Stimulated activated CD4-positive, alpha-beta T cell treated with anti-CD3 and anti-CD28 coated beads, Interleukin-2, amount 100 ng/mL, for 4 hours (primary cell): Measurements from ENCODE around the gene CACNA2D2.
A peak's percentile ranks its signal among the peaks of the same experiment; 100 is the strongest.
"Not testable (repeated sequence)": the region's sequence is repeated elsewhere in the genome, so short reads cannot be mapped to it uniquely, and the experiment has no call there.

ENCODE experiments used
- DNase-seq: peaks from one replicate; pipeline ENCODE4 v3.0.0-alpha.2; 2020; ENCODE audit warnings: low read depth

Gene CACNA2D2

GRCh38 chr3:50530001-50530970 lies 26.9 kb upstream of the CACNA2D2 start:
- no peak for DNase-seq

DNA sequence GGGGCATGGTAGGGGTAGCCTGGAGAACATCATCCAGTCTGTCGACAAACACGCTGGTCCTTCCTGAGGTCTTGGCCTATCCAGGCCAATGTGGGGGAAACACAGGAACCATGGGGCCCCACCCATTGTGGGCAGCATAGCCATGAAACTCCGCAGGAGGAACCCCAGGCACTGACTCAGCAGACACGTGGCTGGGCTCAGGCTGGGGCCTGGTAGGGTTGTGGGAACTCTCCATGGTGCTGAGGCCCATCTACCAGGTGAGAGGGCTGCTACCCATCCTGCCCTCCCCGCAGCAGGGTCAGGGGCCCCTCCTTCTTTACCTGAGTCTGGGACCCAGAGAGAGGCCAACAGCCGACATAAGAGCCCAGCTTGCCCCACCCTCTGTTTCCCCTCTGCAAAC lies 22.6 kb upstream of the CACNA2D2 start:
- DNase-seq, result peak; percentile 26

- no peak for DNase-seq
Measured at GRCh38 chr3:50525191-50525910, 21.9 kb upstream of the CACNA2D2 start.

DNA sequence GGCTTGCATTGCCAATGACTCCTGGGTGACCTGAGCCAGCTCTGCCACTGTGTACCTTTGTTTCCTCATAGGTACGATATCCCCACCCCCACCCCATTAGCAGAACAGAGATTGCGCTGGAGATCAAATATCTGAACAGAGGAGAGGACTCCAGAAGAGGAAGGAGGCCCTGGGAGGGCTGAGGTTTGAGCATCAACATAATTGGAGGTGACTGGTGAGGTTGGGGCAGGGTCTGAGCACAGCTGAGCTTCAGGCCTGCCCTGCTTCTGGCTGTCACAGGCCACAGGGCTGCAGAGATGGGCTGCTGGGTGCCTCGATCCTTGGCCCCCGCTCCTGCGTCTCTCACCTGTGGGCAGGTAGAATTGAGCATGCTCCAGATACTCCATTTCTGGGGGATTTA lies 21.3 kb upstream of the CACNA2D2 start:
- DNase-seq, result no peak

DNA sequence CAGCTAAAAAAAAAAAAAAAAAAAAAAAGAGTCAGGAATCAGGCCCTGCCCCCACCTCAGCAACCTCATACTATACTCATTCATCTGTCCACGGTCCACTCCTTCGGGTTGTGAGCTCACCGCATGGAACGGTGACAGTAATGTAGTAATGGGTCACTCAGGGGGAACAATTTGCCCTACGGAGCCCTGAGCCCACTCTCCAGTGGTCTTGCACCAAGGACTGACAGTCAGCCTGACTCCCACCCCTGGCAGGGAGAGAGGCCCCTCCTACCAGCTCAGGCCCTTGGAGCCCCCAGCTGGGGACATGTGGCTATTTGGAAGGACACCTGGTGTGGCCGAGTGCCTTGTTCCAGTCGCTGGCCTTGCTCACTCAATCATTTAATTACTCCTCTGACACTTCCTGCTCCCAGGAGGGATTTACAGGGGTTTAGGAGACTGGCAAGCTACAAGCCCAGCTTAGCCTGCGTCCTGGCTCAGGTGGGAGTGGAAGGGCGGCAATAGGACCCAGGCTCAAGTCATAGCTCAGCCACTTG lies 19.9 kb upstream of the CACNA2D2 start:
- no peak for DNase-seq

- DNase-seq, result no peak
Measured at GRCh38 chr3:50521572-50521971, 18.1 kb upstream of the CACNA2D2 start.

DNA sequence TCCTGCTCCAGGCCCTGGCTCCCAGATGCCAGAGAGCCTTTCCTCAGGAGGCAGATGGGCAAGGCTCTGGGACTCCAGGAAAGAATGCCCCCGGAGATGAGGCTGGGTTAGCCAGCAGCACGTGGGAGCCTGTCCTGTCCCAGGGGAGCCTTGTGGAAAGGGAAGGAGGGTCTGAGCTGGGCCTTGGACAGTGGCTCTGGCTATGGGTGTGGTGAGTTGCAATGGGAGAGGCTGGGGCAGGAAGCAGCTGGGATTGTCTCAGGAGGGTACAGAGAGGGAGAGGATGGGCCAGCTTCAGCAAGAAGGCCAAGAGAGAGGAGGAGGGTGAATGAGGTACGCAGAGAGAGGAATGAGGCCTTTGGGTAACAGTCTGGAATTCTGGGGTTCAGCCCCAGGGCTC lies 17.4 kb upstream of the CACNA2D2 start:
- no peak for DNase-seq

DNA sequence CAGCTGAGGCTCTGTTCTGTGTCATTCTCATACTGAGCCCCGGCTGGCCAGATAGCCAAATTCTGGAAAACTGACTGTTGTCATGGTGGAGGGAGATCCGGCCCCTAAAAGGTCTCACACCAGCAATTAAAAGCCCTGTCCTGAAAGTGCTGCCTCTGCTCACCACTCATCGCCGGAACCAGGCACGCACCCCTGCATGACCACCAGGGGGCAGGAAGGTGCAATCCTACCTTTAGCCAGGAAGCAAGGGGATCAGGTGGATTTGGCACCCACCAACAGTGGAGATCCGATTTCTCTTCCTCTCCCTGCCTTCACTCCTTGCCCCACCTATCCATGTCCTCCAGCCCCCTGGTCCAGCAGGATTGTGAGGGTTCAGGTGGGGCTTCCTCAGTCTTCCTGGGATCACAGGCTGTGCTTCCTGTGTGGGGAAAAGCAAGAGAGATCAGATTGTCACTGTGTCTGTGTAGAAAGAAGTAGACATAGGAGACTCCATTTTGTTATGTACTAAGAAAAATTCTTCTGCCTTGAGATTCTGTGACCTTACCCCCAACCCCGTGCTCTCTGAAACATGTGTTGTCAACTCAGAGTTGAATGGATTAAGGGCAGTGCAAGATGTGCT lies 16.1 kb upstream of the CACNA2D2 start:
- peak; percentile 47 for DNase-seq

- no peak for DNase-seq
Measured at GRCh38 chr3:50518436-50518835, 15.0 kb upstream of the CACNA2D2 start.

- no peak for DNase-seq
Measured at GRCh38 chr3:50517721-50518206, 14.3 kb upstream of the CACNA2D2 start.

DNA sequence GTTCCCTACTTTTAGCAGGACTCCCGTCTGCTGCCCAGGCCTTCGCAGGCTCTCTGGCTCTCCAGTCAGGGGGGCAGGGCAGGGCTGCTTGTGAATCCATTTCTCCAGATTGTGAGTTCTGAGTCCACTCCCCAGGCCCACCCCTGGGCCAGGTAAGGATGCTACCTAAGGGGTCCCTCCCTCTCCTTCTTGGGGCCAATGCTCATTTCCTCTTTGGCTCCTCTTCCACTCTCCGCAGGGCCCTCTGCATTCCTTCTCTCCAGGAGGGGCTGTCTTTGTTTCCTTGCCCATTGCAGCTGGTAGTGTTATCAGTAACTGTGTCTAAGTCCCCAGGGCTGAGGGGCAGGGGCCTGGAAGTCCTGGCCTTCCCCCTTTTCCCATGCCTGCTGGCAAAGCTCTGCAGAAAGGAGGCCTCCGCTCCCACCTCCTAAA lies 13.0 kb upstream of the CACNA2D2 start:
- no peak for DNase-seq

- DNase-seq, result no peak
Measured at GRCh38 chr3:50515565-50516439, 12.4 kb upstream of the CACNA2D2 start.

GRCh38 chr3:50512908-50513307 lies 9.5 kb upstream of the CACNA2D2 start:
- not testable (repeated sequence) for DNase-seq

DNA sequence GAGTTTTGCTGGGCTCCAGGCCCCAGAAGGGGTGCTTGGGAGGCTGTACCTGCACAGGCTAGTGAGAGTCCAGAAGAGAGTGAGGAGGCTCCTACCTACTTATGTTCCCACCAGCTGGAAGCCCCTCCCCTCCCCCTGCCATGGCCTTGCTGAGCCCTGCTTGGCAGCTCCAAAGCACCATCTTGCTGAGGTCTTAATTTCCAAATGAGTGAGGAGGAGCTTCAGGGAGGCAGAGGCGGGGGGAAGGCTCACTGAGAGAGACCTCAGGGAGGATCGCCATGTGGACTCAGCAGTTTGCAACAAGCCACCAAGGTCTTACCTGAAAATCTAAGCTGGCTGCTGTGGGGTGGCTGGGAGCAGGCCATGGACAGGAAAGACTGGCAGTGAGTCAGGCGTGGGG lies 8.7 kb upstream of the CACNA2D2 start:
- no peak for DNase-seq

- no peak for DNase-seq
Measured at GRCh38 chr3:50510325-50510724, 6.9 kb upstream of the CACNA2D2 start.

GRCh38 chr3:50509715-50510114 lies 6.3 kb upstream of the CACNA2D2 start:
- DNase-seq, result no peak

DNA sequence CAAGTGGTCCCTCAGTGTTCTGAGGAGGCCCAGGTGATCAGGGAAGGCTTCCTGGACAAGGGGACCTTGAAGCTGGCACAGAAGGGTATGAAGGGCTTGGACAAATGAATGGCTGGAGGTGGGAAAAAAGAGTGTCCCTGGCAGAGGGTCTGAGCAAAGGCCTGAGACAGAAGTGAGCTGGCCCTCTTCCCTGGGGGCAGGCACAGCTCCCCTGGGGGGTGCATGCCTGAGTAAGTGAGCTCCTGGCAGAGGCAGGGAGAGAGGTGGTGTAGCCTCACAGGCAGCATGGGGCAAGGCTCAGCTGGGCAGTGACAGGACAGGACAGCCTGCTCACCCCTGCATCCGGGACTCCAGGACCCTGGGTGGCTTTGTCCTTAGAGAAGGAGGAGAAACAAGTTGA lies 5.4 kb upstream of the CACNA2D2 start:
- no peak for DNase-seq

GRCh38 chr3:50506169-50506568 lies 2.7 kb upstream of the CACNA2D2 start:
- DNase-seq, result no peak

DNA sequence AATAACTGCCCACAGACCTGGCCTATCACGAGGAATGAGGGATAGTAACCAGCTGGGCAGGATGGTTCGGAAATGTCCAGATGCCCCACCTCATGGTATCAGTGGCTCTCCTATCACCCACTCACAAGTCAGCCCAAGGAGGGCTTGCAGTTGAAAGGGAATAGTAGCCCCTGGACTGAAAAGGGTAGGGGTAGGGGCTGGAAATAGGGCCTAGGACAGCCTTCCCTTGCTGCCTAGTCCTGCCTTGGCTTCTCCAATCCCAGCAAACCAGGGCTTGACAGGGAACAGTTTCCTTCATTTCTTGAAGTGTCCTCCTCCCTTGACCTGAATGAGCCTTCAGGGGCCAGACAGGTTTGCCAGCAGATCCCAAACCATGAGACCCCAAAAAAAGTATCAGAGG lies 1.2 kb upstream of the CACNA2D2 start:
- no peak for DNase-seq

GRCh38 chr3:50502584-50503423 lies 630 bp downstream of the CACNA2D2 start:
- DNase-seq, result no peak
